GM19455 (cell line): ENCODE results near the gene HIBCH.
"Not testable (repeated sequence)": the region's sequence is repeated elsewhere in the genome, so short reads cannot be mapped to it uniquely, and the experiment has no call there.

Experiments
- ATAC-seq: cut with Tn5 transposase; IDR thresholded peaks from one replicate; pipeline ENCODE4 v1.9.1; 2021; ENCODE audit not compliant: unreplicated experiment

The HIBCH gene

DNA sequence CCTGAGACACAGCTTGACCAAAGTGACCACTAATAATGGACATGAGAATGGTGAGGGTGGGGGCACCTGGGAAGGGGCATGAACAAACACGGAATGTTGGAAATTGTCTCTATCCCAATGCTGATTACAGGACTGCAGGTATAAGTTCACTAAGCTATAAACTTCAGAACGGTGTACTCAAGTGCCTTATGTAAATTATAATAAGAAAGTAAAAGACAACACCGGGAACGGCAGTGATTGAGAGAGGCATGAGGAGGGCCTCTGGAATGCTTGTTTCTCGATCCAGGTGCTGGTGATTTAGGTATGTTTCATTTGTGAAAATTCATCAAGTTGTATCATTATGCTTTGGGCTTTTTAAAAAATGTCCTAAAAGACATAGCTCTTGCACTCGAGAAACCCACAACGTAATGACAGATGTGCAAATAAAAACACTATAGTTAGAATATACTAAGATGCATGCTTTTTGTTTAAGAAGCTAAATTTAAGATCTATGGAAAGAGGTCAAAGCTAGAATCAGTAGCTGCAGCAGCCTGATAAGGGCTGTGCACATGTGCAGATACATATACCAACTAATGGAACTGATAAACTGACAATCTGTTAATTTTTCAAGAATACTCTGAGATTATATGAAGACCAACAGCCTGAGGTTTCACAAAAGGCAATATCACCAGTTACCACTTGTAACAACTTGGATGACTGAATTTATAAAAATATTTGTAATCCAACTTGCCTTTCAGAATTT is 7.6 kb downstream of the HIBCH start:
- ATAC-seq, result no peak

DNA sequence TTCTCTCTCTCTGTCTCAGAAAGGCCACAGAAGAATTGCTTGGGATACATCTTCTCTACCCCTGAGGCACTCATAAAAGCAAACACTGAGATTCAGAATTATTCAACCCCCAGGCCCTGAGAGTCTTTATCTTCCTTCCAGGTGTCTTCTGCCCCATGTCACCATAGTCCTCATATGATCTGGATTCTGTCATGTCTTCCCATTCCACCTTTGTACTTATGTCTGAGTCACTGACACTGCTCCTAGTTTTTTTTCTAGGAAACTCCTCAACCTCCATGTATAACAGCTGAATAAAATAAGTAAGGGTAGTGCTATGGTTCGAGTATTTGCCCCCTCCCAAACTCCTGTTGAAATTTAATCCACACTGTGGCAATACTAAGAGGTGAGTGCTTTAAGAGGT is 11.6 kb downstream of the HIBCH start:
- no peak for ATAC-seq

DNA sequence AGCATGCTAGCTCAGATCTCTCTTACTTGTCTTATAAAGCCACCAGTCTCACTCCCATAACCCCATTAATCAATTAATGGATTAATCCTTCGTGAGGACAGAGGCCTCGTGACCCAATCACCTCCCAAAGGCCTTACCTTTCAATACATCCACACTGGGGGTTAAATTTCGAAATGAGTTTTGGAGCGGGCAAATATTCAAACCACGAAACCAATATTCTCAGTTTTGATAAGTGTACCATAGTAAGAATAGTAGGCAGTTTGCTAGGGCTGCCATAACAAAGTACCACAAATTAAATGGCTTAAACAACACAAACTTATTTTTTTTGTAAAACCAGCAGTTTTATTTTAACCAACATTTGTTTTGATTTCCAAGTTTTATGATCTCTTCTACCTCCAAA is 15.2 kb downstream of the HIBCH start:
- ATAC-seq, result no peak

DNA sequence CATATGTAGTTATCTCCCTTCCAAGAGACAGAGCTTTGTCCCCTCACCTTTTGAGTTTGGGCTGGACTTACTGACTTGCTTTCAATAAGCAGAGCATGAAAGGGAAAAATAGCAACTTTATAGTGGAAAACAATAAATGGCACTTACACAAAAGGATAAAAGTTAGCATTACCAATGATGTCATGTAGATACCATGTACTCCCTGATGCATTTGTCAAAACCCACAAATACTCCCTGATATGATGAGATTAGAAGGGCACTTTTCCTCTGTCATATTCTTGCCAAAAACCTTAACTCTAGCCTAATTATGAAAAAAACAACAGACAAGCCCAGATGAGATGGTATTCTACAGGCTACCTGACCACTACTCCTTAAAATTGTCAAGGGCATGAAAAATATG is 16.0 kb downstream of the HIBCH start:
- ATAC-seq, result no peak

DNA sequence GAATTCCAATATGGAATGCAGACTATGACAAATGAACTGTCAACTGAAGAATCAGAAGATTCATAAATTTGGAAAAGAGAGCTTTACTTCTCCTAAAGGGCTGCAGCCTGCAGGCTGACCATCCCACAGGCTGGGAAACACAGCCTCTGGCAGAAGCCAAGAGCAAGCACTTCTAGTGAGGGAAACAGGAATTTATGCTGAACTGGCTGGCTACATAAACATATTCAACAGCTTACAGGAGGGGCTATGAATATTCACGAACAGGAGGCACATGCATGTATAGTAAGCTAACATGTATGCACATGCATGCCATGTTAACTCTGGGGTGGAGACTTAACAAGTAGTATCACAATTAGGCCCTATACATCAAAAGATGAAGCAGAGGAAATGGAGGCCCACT is 17.6 kb downstream of the HIBCH start:
- no peak for ATAC-seq

DNA sequence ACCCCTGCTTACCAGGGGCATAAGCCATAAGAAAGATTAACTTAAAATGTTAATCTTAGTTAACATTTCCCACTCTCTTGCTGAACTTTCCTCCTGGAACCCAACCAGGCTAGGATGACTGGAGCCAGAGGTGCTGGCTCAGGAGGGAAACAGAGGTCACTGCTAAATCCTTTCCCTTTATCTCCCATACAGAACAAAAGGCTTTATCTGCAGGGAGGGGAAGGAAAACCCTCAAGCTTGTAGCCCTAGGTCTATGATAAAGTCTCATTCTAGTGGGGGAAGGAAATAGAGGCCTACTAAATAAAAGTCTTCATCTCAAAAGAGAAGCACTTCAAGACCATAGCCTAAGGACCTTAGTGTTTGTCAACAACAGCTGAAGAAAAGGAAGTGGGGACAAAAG is 18.6 kb downstream of the HIBCH start:
- no peak for ATAC-seq

DNA sequence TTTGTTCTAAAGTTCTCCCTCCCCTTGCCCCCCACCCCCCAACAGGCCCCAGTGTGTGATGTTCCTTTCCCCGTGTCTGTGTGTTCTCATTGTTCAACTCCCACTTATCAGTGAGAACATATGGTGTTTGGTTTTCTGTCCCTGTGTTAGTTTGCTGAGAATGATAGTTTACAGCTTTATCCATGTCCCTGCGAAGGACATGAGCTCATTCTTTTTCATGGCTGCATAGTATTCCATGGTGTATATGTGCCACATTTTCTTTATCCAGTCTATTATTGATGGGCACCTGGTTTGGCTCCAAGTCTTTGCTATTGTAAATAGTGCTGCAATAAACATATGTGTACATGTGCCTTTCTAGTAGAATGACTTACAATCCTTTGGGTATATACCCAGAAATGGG is 21.7 kb downstream of the HIBCH start:
- not testable (repeated sequence) for ATAC-seq

DNA sequence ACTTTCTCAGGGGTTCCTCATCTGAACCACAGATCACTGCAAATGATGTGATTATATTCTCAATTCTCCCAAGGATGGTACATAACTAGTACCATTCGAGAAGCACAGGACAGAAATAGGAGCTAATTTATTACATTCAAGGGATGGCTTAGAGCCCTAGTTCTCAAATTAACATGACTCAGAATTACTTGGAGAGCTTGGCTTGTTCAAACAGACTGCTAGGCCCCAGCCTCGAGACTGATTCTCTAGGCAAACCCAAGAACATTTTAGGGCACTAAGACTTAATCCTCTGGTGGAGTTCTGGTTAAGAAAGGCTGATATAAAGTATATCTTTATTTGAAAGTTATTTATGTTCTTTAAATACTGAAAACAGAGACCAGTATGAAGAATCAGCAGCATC is 35.8 kb downstream of the HIBCH start:
- ATAC-seq, result no peak

DNA sequence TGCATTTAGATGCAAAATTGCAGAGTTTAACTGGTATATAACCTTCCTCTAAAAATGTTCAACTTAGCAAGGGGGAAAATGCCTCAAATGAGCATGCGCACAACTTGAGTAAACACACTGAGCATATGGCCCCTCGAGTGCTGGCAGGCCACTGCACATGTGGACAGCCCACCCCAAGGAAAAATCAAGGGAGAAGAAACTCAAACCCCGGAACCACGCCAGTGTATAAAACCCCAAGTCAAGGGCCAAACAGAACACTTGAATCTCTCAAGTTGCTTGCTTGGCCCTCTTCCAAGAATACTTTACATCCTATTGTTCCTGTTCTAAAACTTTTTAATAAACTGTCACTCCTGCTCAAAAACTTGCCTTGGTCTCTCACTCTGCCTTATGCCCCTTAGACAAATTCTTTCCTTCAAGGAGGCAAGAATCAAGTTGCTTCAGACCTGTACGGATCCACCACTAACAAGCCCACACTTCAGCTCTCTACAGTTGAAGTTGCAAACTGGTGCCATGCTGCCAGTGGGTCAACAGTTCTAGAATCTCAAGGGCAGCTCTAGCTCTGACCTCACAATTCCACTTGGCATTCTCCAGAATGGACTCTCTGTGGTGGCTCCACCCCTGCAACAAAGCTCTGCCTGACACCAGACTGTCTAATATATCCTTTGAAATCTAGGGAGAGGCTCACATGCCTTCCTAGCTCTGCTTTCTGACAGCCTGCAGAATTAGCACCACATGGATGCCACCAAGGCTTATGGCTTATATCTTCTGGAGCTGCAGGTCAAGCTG is 38.9 kb downstream of the HIBCH start:
- ATAC-seq, result no peak

DNA sequence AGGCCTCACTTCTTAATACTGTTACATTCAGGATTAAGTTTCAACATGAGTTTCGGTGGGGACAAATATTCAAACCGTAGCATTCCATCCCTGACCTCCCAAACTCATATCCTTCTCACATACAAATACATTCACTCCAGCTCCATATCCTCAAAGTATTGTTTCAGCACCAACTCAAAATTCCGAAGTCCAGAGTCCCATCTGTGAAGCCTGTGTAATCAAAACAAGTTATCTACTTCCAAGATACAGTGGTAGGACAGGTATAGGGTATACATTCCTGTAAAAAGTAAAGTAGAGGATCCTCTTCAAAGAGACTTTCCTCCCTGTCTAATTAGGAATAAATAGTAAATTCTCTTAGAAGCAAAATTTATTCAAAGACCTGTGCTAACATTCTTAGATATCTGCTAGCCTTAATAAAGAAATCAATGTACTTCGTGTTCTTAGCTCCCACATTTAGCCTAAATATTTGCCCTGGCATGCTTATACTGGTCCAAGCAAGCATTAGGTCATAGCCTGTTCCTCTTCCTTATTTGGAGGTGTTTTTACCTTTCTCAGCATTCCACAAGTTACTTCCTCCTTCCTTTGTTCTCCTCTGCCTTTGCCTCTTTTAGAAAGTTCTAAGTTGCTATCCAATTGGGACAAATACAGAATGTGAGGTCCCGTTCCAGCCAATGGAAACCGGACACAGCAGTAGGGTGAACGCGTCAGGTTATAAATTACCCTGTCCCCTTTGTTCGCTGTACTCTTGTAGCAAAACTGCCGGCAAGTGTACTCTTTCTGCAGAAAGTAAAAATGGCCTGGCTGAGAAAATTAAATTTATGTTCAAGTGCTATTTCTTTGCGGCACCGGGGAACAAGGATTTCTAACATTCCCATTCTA is 40.1 kb downstream of the HIBCH start:
- ATAC-seq, result not testable (repeated sequence)

DNA sequence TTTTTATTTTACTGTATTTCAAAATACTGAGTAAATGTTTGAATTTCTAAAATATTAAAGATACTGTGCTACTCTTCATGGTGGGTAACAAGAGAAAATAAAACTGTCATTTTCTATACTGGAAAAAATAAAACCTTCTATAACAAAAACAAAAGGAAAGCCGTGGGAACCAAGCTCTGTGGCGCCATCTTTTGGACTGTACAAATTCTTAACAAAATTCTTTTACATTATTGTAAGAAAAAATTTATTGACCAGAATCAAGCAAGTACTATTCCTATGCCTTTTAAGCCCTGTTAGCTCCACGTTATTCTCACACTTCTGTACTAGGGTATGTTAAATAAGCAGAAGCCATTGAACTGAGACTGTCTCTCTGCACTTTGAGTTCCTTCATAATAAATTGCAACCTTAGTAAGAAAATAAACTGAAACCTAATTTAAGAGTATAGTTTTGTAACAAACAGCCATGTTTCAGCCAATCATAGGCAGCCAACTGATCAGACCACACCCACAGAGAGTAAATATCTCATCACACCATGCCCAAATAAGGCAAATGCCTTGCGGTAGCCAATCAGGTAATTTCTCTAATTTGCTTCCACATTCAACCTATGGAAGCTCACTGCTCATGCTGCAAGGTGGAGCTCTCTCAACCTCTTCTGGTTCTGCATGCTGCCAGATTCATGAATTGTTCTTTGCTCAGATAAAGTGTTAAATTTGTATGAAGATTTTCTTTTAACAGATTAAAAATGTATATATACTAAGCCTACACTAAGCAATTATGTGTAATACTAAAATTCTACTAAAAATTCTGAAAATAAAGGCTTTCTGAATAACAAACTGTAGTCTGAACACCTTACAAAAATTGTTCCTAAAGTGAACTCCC is 42.2 kb downstream of the HIBCH start:
- no peak for ATAC-seq

DNA sequence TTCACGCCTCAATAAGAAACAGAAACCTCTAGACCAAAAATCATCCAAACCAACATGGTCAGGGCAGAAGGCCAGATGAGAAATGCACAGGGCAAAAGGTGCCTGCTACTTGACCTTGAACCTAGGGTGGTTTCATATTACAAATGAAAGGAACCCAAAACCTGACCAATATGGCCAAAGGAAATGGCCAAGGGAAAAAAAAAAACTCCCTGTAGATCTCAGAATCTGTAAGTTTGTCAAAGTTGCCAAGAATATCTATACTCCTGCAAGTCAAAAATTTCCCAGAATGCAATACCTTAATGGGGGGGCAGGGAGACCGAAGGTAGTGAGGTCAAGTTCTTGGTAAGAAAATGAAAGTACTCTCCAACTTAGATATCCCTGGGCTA is 47.2 kb downstream of the HIBCH start:
- ATAC-seq, result no peak

DNA sequence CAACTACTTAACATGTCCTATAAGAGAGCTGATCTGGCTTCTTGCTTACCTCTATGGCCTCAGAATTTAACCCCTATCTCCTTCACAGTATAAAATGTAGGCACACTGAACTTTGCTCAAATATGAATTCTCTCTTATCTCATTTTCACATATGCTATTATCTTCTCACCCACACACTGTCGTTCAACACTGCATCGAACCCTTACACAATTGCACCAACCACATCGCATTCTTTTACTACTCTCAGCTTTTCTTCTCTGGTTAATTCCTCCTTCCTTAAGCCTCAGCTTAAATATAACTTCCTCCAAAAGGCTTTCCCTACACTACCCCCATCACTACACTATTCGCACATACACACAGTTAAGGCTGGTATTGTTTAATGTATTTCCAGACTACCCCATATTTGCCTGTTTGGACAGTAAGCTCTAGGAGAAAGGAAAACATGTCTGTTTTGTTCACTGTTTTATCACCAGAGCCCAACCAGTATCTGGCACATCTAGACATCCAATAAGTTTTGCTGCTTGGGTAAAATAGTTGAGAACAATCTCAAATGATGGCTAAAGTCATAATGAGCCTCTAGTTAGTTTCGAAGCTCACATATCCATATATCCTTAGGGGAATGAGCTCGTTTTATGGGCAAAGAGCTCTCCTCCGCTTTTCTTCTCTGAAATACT is 47.7 kb downstream of the HIBCH start:
- no peak for ATAC-seq

DNA sequence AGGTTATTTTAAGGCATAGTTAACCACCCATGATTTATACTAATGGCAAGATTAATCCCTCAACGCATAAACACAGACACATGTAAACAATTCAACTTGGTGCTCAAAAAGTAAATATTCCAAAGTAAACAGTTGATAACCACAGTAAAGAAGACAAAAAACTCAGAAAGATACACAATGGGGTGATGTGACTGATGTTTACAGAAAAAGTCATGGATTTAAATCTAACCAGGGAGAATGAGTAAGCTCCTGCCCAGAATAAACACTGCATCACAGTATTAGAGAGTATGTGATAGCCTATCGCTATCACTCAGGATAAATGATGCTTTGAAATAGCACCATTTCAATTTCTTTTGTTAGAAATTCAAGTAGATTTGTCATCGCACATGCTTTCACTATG is 49.3 kb downstream of the HIBCH start:
- no peak for ATAC-seq

DNA sequence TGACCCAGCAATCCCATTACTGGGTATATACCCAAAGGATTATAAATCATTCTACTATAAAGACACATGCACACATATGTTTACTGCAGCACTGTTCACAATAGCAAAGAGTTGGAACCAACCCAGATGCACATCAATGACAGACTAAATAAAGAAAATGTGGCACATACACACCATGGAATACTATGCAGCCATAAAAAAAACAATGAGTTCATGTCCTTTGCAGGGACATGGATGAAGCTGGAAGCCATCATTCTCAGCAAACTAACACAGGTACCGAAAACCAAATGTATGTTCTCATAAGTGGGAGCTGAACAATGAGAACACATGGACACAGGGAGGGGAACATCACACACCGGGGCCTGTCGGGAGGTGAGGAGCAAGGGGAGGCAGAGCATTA is 49.9 kb downstream of the HIBCH start:
- not testable (repeated sequence) for ATAC-seq

DNA sequence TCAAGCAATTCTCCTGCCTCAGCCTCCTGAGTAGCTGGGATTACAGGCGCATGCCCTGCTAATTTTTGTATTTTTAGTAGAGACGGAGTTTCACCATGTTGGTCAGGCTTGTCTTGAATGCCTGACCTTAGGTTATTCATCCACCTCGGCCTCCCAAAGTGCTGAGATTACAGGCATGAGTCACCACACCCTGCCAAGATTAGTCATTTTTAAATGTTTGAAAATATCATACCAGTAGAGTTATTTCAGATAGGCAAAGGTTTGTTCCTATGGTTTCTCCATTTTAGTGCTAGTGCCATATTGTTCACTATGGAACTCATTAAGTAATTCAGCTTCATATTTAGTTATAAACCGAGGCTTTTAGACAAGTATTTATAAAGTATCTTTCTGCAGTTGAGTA is 52.3 kb downstream of the HIBCH start:
- no peak for ATAC-seq

DNA sequence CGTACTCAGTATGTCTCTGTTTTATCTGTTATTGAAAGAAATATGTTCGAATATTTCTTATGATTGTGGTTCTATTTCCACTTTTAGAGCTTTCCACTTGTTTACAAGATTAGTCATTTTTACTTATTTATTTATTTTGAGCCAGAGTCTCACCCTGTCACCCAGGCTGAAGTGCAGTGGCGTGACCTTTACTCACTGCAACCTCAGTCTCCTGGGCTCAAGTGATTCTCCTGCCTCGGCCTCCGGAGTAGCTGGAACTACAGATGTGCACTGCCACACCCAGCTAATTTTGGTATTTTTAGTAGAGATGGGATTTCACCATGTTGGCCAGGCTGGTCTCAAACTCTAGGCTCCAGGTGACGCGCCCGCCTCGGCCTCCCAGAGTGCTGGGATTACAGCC is 53.3 kb downstream of the HIBCH start:
- ATAC-seq, result no peak

DNA sequence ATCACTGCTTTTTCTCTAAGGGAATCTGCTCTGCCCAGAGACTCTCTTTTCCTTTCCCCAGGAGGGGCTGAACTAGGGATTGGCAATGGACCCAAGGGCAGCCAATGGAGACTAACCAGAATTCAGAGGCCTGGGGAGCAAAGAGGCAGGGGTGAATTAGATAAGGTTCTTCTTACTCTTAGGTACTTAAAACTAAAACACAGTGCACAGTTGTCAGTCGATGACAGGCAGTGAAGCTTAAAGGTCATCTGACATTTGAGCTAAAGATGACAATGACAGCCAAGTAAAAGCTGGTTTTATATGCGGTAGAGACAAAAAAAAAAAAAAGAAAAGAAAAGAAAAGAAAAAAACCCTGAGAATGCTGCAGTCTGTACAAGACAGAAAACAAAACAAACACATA is 57.8 kb downstream of the HIBCH start:
- ATAC-seq, result no peak

DNA sequence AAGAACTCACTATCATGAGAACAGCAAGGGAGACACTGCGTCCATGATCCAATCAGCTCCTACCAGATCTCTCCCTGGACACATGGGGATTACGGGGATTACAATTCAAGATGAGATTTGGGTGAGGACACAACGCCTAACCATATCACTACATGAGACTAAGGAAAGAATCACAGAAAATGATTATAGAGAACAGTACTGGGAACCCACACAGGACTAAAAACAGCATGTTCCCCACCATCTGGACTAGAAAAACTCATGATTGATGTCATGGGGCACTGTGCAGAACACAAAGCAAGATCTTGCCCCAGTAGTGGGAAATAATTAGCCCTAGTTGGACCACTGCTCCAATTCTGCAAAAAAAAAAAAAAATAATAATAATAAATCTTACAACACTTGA is 63.5 kb downstream of the HIBCH start:
- no peak for ATAC-seq

DNA sequence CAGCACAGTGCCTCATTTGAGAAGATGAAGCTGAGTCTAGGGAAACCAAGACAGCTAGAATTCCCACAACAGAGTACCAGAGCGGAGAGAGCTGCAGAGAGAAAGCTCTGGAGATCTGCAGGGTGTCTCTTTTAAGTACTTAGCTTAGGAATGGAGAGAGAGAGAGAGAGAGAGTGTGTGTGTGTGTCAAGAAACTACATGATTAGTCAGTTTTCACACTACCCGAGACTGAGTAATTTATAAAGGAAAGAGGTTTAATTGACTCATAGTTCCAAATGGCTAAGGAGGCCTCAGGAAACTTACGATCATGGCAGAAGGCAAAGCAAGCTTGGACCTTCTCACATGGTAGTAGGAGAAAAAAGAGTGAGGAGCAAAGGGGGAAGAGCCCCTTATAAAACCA is 64.0 kb downstream of the HIBCH start:
- ATAC-seq, result no peak
